IPS-18c (cell line): ENCODE data around the gene PKNOX2.

Experiments used
- H3K4me3 ChIP-seq: 2 replicates; pipeline ENCODE4 v1.7.0; 2013; ENCODE audit warnings: low read depth, mild to moderate bottlenecking, low read length, moderate library complexity; ENCODE audit not compliant: insufficient read depth
- H3K9me3 ChIP-seq: one replicate; pipeline ENCODE4 v1.6.1; 2013; ENCODE audit warnings: mild to moderate bottlenecking, low read length, moderate library complexity; ENCODE audit not compliant: control insufficient read depth, insufficient read depth

The PKNOX2 gene

GRCh38 chr11:125167292-125167953 is 2.9 kb downstream of the PKNOX2 start:
- Histone ChIP-seq H3K4me3 (peak overlapping the region; percentile 81), H3K9me3 (no peaks in the 10 kb centered on the region)

- H3K4me3 ChIP-seq: peak overlapping the region; percentile 81
- no peaks in the 10 kb centered on the region for H3K9me3 ChIP-seq
Observed at GRCh38 chr11:125167954-125168835, 3.6 kb downstream of the PKNOX2 start.

GRCh38 chr11:125168918-125169456 is 4.4 kb downstream of the PKNOX2 start:
- no peak overlapping the region for H3K4me3 ChIP-seq
- no peaks in the 10 kb centered on the region for H3K9me3 ChIP-seq

GRCh38 chr11:125170001-125170509 is 5.5 kb downstream of the PKNOX2 start:
- no peaks in the 10 kb centered on the region for H3K9me3 ChIP-seq
- H3K4me3 ChIP-seq: no peak overlapping the region

- H3K4me3 ChIP-seq: no peak overlapping the region
Observed at GRCh38 chr11:125170510-125171031, 6.0 kb downstream of the PKNOX2 start.

GRCh38 chr11:125171974-125172373 is 7.4 kb downstream of the PKNOX2 start:
- no peak overlapping the region for H3K4me3 ChIP-seq
- H3K9me3 ChIP-seq: no peaks in the 10 kb centered on the region

More at GRCh38 chr11:125170510-125171031, 6.0 kb downstream of the PKNOX2 start:
- no peaks in the 10 kb centered on the region for H3K9me3 ChIP-seq

- H3K9me3 ChIP-seq: no peaks in the 10 kb centered on the region
- H3K4me3 ChIP-seq: no peak overlapping the region
Observed at GRCh38 chr11:125173027-125173426, 8.5 kb downstream of the PKNOX2 start.

GRCh38 chr11:125173556-125173955 is 9.0 kb downstream of the PKNOX2 start:
- H3K4me3 ChIP-seq: no peak overlapping the region
- no peaks in the 10 kb centered on the region for H3K9me3 ChIP-seq

- Histone ChIP-seq H3K9me3 (no peaks in the 10 kb centered on the region), H3K4me3 (no peak overlapping the region)
Observed at GRCh38 chr11:125174057-125174456, 9.5 kb downstream of the PKNOX2 start.

GRCh38 chr11:125174686-125175085 is 10.1 kb downstream of the PKNOX2 start:
- Histone ChIP-seq H3K4me3 (no peak overlapping the region), H3K9me3 (no peaks in the 10 kb centered on the region)

GRCh38 chr11:125175166-125175565 is 10.6 kb downstream of the PKNOX2 start:
- H3K4me3 ChIP-seq: no peak overlapping the region
- H3K9me3 ChIP-seq: no peaks in the 10 kb centered on the region

GRCh38 chr11:125175896-125176575 is 11.5 kb downstream of the PKNOX2 start:
- Histone ChIP-seq H3K9me3 (no peaks in the 10 kb centered on the region), H3K4me3 (no peak overlapping the region)

- no peaks in the 10 kb centered on the region for H3K9me3 ChIP-seq
- H3K4me3 ChIP-seq: no peak overlapping the region
Observed at GRCh38 chr11:125176866-125177265, 12.3 kb downstream of the PKNOX2 start.

- no peaks in the 10 kb centered on the region for H3K9me3 ChIP-seq
- no peak overlapping the region for H3K4me3 ChIP-seq
Observed at GRCh38 chr11:125177543-125177942, 13.0 kb downstream of the PKNOX2 start.

- no peak overlapping the region for H3K4me3 ChIP-seq
- no peaks in the 10 kb centered on the region for H3K9me3 ChIP-seq
Observed at GRCh38 chr11:125179346-125179745, 14.8 kb downstream of the PKNOX2 start.

- Histone ChIP-seq H3K4me3 (no peak overlapping the region), H3K9me3 (no peaks in the 10 kb centered on the region)
Observed at GRCh38 chr11:125179895-125180294, 15.3 kb downstream of the PKNOX2 start.
